K562 (cell line): ENCODE data around the gene FOSL1. TPM values are rescaled to one million over a fixed set of nuclear protein-coding genes. Genes with fewer than 3 reads are reported as not detected.

Source experiments
- ARNT ChIP-seq, 2 experiments: fragments of 450-650 bp; IDR thresholded peaks; 2 replicates each; pipeline ENCODE4 v1.6.1; 2016; ENCODE audit warnings: mild to moderate bottlenecking in 1 of 2
- BMI1 ChIP-seq: fragments of 150-350 bp; IDR thresholded peaks from 2 replicates; pipeline ENCODE4 v1.6.1; 2014; ENCODE audit warnings: low read length
- DPF2 ChIP-seq: fragments of 450-650 bp; IDR thresholded peaks from 2 replicates; pipeline ENCODE4 v1.6.1; 2016
- ILK ChIP-seq: fragments of 450-650 bp; IDR thresholded peaks from 2 replicates; pipeline ENCODE4 v1.6.1; 2016; ENCODE audit warnings: missing genetic modification characterization, low read depth, mild to moderate bottlenecking, missing compliant biosample characterization, moderate library complexity, borderline replicate concordance
- JUN ChIP-seq, 2 experiments: sonication (generic) in 1 of 2; formaldehyde crosslinking in 1 of 2; IDR thresholded peaks; 2 replicates each; pipeline versions ENCODE4 v1.6.1 to v1.8.0; 2012 to 2022; ENCODE audit warnings: borderline replicate concordance in 2 of 2, mild to moderate bottlenecking in 2 of 2, improper control_type of control experiment in 1 of 2, low read depth in 1 of 2, low read length in 1 of 2, missing genetic modification reagents in 1 of 2
- RBM14 ChIP-seq: fragments of 200-400 bp; formaldehyde crosslinking; IDR thresholded peaks from 2 replicates; pipeline ENCODE4 v1.6.1; 2018; ENCODE audit warnings: low read depth, mild to moderate bottlenecking, low read length, moderate library complexity, borderline replicate concordance; ENCODE audit not compliant: insufficient read depth
- U2AF1 ChIP-seq: fragments of 200-400 bp; formaldehyde crosslinking; optimal IDR thresholded peaks from 2 replicates; pipeline ENCODE3; 2017; ENCODE audit warnings: mild to moderate bottlenecking, low read depth, low read length, moderate library complexity
- UBTF ChIP-seq, 2 experiments: IDR thresholded peaks; 2 replicates each; pipeline ENCODE4 v1.6.1; 2012; ENCODE audit warnings: improper control_type of control experiment in 2 of 2, low read depth in 2 of 2, low read length in 2 of 2, borderline replicate concordance in 1 of 2
- ZBTB33 ChIP-seq: sonication (generic); formaldehyde crosslinking; IDR thresholded peaks from 2 replicates; pipeline ENCODE4 v1.8.1; 2023; ENCODE audit warnings: mild to moderate bottlenecking, missing genetic modification reagents
- ZKSCAN1 ChIP-seq: fragments of 150-350 bp; IDR thresholded peaks from 2 replicates; pipeline ENCODE4 v1.6.1; 2016; ENCODE audit warnings: low read depth, low read length
- ZNF408 ChIP-seq: fragments of 250-450 bp; sonication (Bioruptor Pico); IDR thresholded peaks from 2 replicates; pipeline ENCODE4 v1.4.0; 2020; ENCODE audit warnings: low read depth, mild to moderate bottlenecking, moderate library complexity
- polyA plus RNA-seq, 8 experiments: library from polyadenylated mRNA; depleted of rRNA in 4 of 8; stranded (reverse) in 5 of 8; unstranded in 3 of 8; fragments of >200 nt; fragmentation: Nextera tagmentation in 2 of 8; fragmentation: Illumina TruSeq in 1 of 8; extraction: Ambion mirVana in 2 of 8; extraction: Trizol in 1 of 8; gene quantifications; 2 replicates each; pipeline versions ENCODE4 v1.2.1 to v1.2.3, GENCODE V29; 2011 to 2014; ENCODE audit warnings: inconsistent platforms in 1 of 8, missing spikeins in 1 of 8
- total RNA-seq, 7 experiments: library from RNA; depleted of rRNA in 6 of 7; stranded (reverse); fragments of >200 nt in 6 of 7; fragmentation: Illumina TruSeq in 2 of 7; extraction: Trizol in 2 of 7; gene quantifications; 2 replicates each; pipeline versions ENCODE4 v1.2.1 to v1.2.3, GENCODE V29; 2011 to 2021; ENCODE audit warnings: low replicate concordance in 1 of 7
- TF ChIP-seq, protein P1 (sequence below): fragments of 250-450 bp; sonication (Bioruptor Pico); IDR thresholded peaks from 2 replicates; pipeline ENCODE4 v1.8.0; 2022; ENCODE audit warnings: moderate library complexity, mild to moderate bottlenecking, inconsistent platforms
- TF ChIP-seq, protein P2 (sequence below), 2 experiments: fragments of 200-800 bp in 1 of 2; sonication (Bioruptor generic) in 1 of 2; sonication (generic) in 1 of 2; formaldehyde crosslinking in 1 of 2; IDR thresholded peaks in 1 of 2; conservative IDR thresholded peaks in 1 of 2; 2 replicates each; pipeline versions ENCODE4 v1.5.0 to v1.6.1; 2016 to 2020; ENCODE audit warnings: missing compliant biosample characterization in 1 of 2, missing genetic modification characterization in 1 of 2, missing genetic modification reagents in 1 of 2
- TF ChIP-seq, protein P3 (sequence below): fragments of 450-650 bp; IDR thresholded peaks from 2 replicates; pipeline ENCODE4 v1.6.1; 2016; ENCODE audit warnings: antibody characterized with exemption
- TF ChIP-seq, protein P4 (sequence below), 2 experiments: fragments of 450-650 bp; IDR thresholded peaks; 2 replicates each; pipeline ENCODE4 v1.6.1; 2016

Gene FOSL1
- total and polyA plus RNA-seq, 9 of the 15 experiments (the other 6 are each of a cell fraction or from before 2014, with no cell fraction given) = 3.5 to 39.6 (median 10.0) TPM

DNA sequence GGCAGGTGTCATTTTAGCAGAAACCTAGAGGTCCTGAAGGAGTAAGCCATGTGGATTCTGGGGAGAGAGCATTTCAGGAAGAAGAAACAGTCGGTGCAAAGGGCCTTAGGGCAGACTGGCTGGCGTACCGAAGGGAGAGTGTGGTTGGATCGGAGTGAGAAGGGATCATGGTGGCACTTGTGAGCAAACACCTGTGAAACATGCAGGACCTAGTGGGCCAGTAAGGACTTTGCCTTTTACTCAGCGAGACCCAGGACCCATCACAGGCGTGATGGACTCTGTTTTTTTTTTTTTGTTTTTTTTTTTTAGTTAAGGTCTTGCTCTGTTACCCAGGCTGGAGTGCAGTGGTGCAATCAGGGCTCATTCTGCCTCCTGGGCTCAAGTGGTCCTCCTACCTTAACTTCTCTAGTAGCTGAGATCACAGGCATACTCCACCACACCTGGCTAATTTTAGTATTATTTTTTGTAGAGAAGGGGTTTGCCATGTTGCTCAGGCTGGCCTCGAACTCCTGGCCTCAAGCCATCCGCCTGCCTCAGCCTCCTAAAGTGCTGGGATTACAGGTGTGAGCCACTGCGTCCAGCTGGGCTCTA, 41.6 kb upstream of the FOSL1 start (continued):
- TF ChIP-seq ILK (tag) (no peak), ZKSCAN1 (no peak), ARNT (IDR thresholded peaks at IDR 0.05) (0 out of 4 replicates have a peak, but pooled peaks of 1 of the 2 experiments have one; percentile 13), JUN (IDR thresholded peaks at IDR 0.05; ENCODE audit: borderline replicate concordance, low read depth, low read length) (no peak), JUN (CRISPR knock-in tag; IDR thresholded peaks at IDR 0.05; ENCODE audit: borderline replicate concordance) (no peak), ZNF408 (CRISPR knock-in tag) (no peak), DPF2 (peak; percentile 21; the same call in 1 of the 2 replicates), BMI1 (no peak), U2AF1 (no peak), RBM14 (no peak), ZBTB33 (CRISPR knock-in tag) (no peak), UBTF (IDR thresholded peaks at IDR 0.05; ENCODE audit: borderline replicate concordance in 1 of 2, low read depth in 2 of 2, low read length in 2 of 2) (no peak)
- TF ChIP-seq, protein P1, sequence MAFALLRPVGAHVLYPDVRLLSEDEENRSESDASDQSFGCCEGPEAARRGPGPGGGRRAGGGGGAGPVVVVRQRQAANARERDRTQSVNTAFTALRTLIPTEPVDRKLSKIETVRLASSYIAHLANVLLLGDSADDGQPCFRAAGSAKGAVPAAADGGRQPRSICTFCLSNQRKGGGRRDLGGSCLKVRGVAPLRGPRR (CRISPR knock-in tag) = no peak
- TF ChIP-seq, protein P2, sequence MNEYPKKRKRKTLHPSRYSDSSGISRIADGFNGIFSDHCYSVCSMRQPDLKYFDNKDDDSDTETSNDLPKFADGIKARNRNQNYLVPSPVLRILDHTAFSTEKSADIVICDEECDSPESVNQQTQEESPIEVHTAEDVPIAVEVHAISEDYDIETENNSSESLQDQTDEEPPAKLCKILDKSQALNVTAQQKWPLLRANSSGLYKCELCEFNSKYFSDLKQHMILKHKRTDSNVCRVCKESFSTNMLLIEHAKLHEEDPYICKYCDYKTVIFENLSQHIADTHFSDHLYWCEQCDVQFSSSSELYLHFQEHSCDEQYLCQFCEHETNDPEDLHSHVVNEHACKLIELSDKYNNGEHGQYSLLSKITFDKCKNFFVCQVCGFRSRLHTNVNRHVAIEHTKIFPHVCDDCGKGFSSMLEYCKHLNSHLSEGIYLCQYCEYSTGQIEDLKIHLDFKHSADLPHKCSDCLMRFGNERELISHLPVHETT (CRISPR knock-in tag; conservative IDR thresholded peaks at IDR 0.05 in 1 of 2, IDR thresholded peaks at IDR 0.05 in 1 of 2) = no peak
- TF ChIP-seq, protein P3, sequence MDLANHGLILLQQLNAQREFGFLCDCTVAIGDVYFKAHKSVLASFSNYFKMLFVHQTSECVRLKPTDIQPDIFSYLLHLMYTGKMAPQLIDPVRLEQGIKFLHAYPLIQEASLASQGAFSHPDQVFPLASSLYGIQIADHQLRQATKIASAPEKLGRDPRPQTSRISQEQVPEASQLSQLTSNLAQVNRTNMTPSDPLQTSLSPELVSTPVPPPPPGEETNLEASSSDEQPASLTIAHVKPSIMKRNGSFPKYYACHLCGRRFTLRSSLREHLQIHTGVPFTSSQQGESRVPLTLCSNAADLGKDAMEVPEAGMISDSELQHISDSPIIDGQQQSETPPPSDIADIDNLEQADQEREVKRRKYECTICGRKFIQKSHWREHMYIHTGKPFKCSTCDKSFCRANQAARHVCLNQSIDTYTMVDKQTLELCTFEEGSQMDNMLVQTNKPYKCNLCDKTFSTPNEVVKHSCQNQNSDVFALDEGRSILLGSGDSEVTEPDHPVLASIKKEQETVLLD = no peak; the same call in 1 of the 2 replicates
- TF ChIP-seq, protein P4, sequence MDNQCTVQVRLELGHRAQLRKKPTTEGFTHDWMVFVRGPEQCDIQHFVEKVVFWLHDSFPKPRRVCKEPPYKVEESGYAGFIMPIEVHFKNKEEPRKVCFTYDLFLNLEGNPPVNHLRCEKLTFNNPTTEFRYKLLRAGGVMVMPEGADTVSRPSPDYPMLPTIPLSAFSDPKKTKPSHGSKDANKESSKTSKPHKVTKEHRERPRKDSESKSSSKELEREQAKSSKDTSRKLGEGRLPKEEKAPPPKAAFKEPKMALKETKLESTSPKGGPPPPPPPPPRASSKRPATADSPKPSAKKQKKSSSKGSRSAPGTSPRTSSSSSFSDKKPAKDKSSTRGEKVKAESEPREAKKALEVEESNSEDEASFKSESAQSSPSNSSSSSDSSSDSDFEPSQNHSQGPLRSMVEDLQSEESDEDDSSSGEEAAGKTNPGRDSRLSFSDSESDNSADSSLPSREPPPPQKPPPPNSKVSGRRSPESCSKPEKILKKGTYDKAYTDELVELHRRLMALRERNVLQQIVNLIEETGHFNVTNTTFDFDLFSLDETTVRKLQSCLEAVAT (IDR thresholded peaks at IDR 0.05) = 0 out of 4 replicates have a peak, but pooled peaks of 1 of the 2 experiments have one; percentile 5
